GM13977 (cell line): ENCODE measurements around the gene PLOD3.

Experiments
- DNase-seq: peaks from one replicate; pipeline ENCODE4 v3.0.0; 2012; ENCODE audit warnings: low spot score
- CTCF ChIP-seq: IDR thresholded peaks from 2 replicates; pipeline ENCODE4 v1.5.1; 2012; ENCODE audit warnings: mild to moderate bottlenecking, control low read depth; ENCODE audit not compliant: insufficient read depth; ENCODE audit errors: extremely low read depth, missing control alignments
- in situ Hi-C: fragments of 300-500 bp; cut with MboI; formaldehyde crosslinking; loops from one replicate; pipeline ENCODE4 v1.12.0; 2022; ENCODE audit warnings: low sequenced_read_pairs, low pct_unique_long_range_greater_than_20kb, mixed read lengths, inconsistent platforms; ENCODE audit not compliant: unreplicated experiment

Gene PLOD3

GRCh38 chr7:101160910-101161309 is 56.5 kb downstream of the PLOD3 start:
- no peak for DNase-seq
- no peak for TF ChIP-seq CTCF
- in situ Hi-C loops, result no loop called here

- TF ChIP-seq CTCF, result no peak
- in situ Hi-C loops, result no loop called here
- DNase-seq, result no peak
These were observed 57.4 kb downstream of the PLOD3 start for GRCh38 chr7:101159696-101160674.

- TF ChIP-seq CTCF, result no peak
- in situ Hi-C loops, result no loop called here
- no peak for DNase-seq
These were observed 60.4 kb downstream of the PLOD3 start for GRCh38 chr7:101156866-101157589.

GRCh38 chr7:101156277-101156676 is 61.1 kb downstream of the PLOD3 start:
- no peak for DNase-seq
- TF ChIP-seq CTCF, result no peak
- in situ Hi-C loops, result no loop called here
